HG02798 (cell line): ENCODE results near the gene SOX5.
"Not testable (repeated sequence)": the region's sequence is repeated elsewhere in the genome, so short reads cannot be mapped to it uniquely, and the experiment has no call there.

Experiments
- ATAC-seq: cut with Tn5 transposase; IDR thresholded peaks from one replicate; pipeline ENCODE4 v1.9.1; 2021; ENCODE audit warnings: mild to moderate bottlenecking; ENCODE audit not compliant: unreplicated experiment, poor library complexity

Gene SOX5

GRCh38 chr12:23519444-23519843 is 430.0 kb downstream of the SOX5 start:
- ATAC-seq: not testable (repeated sequence)

- ATAC-seq: not testable (repeated sequence)
Measured at GRCh38 chr12:23515785-23516184, 433.7 kb downstream of the SOX5 start.

- no peak for ATAC-seq
Measured at GRCh38 chr12:23510484-23510883, 439.0 kb downstream of the SOX5 start.

GRCh38 chr12:23509832-23510231 is 439.6 kb downstream of the SOX5 start:
- ATAC-seq: not testable (repeated sequence)

GRCh38 chr12:23507785-23508184 is 441.7 kb downstream of the SOX5 start:
- not testable (repeated sequence) for ATAC-seq

- ATAC-seq: not testable (repeated sequence)
Measured at GRCh38 chr12:23505736-23506135, 443.7 kb downstream of the SOX5 start.

- no peak for ATAC-seq
Measured at GRCh38 chr12:23504641-23505399, 444.6 kb downstream of the SOX5 start.

- ATAC-seq: no peak
Measured at GRCh38 chr12:23504043-23504442, 445.4 kb downstream of the SOX5 start.

GRCh38 chr12:23503544-23503943 is 445.9 kb downstream of the SOX5 start:
- no peak for ATAC-seq

- ATAC-seq: no peak
Measured at GRCh38 chr12:23502259-23502658, 447.2 kb downstream of the SOX5 start.

GRCh38 chr12:23495472-23495871 is 454.0 kb downstream of the SOX5 start:
- no peak for ATAC-seq

- ATAC-seq: no peak
Measured at GRCh38 chr12:23493672-23494071, 455.8 kb downstream of the SOX5 start.

- ATAC-seq: not testable (repeated sequence)
Measured at GRCh38 chr12:23491029-23491428, 458.4 kb downstream of the SOX5 start.

GRCh38 chr12:23488130-23488529 is 461.3 kb downstream of the SOX5 start:
- ATAC-seq: no peak

GRCh38 chr12:23484238-23484637 is 465.2 kb downstream of the SOX5 start:
- no peak for ATAC-seq

GRCh38 chr12:23482571-23482970 is 466.9 kb downstream of the SOX5 start:
- ATAC-seq: no peak
